GM21576 (cell line): ENCODE data around the gene PGA5.
"Not testable (repeated sequence)": the region's sequence is repeated elsewhere in the genome, so short reads cannot be mapped to it uniquely, and the experiment has no call there.

ENCODE experiments used
- ATAC-seq: cut with Tn5 transposase; IDR thresholded peaks from one replicate; pipeline ENCODE4 v1.9.1; 2021; ENCODE audit warnings: mild to moderate bottlenecking, moderate library complexity; ENCODE audit not compliant: unreplicated experiment

PGA5 gene

DNA sequence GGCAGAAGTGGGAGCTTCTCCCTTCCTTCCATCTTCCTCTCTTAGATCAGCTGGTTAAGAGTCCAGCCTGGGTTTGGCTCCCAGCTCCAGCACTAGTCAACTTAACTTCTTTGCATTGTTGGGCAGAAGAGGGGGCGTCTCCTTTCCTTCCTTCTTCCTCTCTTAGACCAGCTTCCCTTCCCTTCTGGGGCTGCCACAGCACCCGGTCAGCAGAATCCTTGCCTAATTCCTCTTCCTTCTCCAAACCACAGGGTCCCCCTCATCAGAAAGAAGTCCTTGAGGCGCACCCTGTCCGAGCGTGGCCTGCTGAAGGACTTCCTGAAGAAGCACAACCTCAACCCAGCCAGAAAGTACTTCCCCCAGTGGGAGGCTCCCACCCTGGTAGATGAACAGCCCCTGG lies 18.3 kb upstream of the PGA5 start:
- ATAC-seq, result not testable (repeated sequence)

DNA sequence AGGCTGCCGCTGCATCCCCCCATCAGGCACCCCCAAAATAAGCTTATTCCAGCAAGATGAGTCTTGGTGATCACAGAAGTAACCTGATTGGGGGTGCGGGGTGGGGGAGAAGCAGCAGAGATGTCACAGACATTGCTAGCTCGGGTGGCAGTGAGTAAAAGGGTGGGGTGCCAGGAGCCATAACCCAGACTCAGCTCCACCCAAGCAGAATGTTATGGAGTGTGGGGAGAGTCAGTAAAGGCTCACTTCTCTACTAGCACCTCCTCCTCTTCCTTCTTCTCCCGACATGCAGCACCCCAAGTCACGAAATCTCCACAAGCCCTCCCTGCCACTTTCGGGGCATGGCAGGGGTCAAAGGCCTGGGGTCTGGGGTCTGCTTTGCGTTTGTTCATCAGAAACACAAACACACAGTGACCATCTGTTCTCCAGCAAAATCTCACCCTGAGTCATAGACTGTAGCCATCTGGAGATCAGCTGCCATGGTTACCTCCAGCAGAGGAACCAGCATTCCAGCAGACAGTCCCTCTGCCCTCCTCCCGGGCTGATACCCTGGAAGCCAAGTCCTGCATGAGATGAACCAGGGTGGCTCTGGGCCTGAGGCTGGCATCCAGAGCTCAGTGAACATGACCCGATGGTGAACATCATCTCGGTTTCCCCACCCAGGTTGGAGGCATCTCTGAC lies 14.4 kb upstream of the PGA5 start:
- not testable (repeated sequence) for ATAC-seq

DNA sequence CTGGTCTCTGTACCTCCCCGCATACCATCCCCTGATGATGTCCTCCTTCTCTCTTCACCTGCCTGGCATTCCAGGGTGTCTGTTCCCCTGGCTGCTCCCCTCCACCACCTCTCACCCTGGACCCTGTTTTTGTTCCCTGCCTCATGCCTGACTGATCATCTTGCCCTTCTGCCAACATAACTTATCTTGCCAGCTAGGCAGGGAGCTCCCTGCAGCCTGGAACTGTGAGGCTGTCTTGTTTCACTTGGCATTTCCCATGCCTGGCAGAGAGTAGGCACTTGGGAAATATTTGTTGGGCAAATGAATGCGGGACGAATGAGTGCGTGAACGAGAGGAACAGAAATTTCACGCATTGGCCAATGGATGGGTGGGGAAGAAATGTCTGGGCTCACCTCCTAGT lies 11.5 kb upstream of the PGA5 start:
- ATAC-seq, result not testable (repeated sequence)

DNA sequence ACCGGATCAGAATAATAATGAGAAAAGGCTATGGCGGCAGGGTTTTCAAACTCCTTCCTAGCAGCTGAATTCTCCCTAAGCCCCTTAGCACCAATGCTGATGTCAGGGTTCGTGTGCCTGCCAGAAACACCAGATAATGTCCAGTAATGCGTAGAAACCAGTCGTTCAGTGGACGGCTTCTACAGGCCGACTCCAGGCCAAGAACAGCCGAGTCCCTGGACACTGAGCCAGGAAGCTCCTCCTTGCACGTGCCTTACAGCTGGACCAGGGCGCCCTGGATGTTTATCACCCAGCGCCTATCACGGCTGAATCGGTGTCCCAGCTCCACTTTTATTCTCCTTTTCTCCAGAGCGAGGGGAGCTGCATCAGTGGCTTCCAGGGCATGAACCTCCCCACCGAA lies 9.9 kb upstream of the PGA5 start:
- ATAC-seq, result not testable (repeated sequence)

DNA sequence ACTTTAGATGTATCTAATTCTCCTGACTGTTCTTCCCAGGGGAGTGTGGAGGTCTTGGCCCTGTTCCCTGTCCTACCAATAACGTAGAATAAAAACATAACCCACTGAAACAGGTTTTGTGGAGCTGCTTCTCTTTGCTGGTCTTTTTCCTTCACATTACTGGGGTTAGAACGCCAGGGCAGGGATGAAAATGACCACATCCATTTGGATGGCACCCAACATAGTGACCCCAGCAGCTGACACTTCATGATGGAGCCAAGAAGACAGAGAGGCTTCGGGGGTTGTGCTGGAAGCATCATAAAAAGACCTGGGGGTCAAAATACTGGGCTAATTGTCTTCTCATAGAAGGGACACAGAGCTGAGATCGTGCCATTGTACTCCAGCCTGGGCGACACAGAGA lies 9.4 kb upstream of the PGA5 start:
- ATAC-seq, result not testable (repeated sequence)

DNA sequence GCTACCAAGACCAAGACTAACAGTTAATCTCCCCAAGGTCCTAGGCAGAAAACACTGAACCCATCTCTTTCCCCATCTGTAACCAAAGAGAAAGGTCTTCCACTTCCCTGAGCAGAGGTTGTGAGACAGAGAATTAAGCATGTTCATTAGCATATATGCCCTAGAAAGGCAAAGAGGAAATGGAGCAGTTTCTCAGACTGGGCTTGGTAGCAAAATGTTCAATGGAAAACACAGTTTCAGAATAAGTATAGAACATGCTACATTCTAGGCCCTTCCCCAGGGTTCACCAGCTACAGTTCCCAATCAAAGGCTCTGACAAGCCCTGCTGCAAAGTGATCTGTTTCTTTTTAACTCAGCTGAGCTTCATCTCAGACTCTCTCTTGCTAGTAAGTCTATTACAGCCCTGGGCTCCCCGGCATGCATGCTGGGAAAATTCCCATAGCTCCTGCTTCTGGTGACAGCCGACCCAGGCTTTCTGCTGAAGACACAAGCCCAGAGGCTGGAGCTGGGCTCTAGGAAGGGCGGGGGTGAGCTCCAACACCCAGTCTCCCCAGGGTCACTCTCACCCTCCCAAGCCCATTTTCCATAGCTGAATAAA lies 8.3 kb upstream of the PGA5 start:
- not testable (repeated sequence) for ATAC-seq

DNA sequence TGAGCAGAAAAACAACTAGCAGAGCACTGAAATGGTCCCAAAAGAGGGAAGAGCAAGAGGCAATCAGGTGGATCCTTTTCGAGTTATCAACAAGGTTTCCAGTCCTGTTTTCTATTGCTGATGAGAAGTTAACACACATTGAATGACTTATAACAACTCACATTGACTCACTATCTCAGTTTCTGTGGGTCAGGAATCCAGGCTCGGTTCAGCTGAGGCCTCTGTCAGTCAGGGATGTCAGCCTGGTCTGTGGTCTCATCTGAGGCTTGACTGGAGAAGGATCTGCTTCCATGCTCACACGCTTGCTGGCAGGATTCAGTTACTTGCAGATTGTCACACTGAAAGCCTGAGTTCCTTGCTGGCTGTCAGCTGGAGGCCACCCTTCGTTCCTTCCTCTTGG lies 3.8 kb upstream of the PGA5 start:
- not testable (repeated sequence) for ATAC-seq

DNA sequence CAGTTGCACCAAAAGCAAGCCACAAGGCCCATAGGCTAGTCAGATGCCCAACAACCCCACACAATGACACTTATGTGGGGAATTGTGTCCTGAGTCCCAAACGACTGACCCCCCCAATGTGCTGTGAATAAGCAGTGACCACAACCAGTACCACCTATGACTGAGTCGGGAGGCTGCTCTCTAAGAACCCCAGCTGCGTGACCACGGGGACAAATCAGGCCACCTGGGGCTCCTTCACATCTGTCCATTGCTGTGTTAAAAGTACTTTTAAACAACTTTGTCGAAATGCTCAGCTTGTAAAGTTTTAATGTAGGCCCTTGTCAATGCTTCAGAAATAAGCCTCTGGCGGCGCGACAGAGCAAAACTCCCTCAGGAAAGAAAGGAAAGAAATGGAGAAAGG lies 687 bp upstream of the PGA5 start:
- ATAC-seq, result not testable (repeated sequence)

DNA sequence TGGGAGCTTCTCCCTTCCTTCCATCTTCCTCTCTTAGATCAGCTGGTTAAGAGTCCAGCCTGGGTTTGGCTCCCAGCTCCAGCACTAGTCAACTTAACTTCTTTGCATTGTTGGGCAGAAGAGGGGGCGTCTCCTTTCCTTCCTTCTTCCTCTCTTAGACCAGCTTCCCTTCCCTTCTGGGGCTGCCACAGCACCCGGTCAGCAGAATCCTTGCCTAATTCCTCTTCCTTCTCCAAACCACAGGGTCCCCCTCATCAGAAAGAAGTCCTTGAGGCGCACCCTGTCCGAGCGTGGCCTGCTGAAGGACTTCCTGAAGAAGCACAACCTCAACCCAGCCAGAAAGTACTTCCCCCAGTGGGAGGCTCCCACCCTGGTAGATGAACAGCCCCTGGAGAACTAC lies 551 bp downstream of the PGA5 start:
- ATAC-seq, result not testable (repeated sequence)

DNA sequence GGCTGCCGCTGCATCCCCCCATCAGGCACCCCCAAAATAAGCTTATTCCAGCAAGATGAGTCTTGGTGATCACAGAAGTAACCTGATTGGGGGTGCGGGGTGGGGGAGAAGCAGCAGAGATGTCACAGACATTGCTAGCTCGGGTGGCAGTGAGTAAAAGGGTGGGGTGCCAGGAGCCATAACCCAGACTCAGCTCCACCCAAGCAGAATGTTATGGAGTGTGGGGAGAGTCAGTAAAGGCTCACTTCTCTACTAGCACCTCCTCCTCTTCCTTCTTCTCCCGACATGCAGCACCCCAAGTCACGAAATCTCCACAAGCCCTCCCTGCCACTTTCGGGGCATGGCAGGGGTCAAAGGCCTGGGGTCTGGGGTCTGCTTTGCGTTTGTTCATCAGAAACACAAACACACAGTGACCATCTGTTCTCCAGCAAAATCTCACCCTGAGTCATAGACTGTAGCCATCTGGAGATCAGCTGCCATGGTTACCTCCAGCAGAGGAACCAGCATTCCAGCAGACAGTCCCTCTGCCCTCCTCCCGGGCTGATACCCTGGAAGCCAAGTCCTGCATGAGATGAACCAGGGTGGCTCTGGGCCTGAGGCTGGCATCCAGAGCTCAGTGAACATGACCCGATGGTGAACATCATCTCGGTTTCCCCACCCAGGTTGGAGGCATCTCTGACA lies 4.4 kb downstream of the PGA5 start:
- ATAC-seq, result not testable (repeated sequence)

DNA sequence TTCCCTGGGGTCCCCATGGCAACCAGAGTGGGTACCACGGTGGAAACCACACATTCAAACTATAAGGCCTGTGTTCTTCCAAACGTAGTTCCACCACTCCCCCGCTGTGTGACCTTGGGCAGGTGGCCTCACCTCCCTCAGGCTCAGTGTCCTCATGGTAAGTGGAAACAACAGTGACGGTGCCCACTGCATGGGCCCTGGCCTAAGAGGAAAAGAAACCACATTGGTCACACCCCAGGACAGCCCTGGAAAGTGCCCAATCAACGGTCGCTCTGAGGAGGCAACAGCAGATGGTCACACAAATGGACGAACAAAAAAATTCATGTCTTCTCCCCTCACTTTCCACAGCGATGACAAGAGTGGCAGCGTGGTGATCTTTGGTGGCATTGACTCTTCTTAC lies 7.1 kb downstream of the PGA5 start:
- ATAC-seq, result not testable (repeated sequence)

DNA sequence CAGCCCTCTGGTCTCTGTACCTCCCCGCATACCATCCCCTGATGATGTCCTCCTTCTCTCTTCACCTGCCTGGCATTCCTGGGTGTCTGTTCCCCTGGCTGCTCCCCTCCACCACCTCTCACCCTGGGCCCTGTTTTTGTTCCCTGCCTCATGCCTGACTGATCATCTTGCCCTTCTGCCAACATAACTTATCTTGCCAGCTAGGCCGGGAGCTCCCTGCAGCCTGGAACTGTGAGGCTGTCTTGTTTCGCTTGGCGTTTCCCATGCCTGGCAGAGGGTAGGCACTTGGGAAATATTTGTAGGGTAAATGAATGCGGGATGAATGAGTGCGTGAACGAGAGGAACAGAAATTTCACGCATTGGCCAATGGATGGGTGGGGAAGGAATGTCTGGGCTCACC lies 8.2 kb downstream of the PGA5 start:
- not testable (repeated sequence) for ATAC-seq

DNA sequence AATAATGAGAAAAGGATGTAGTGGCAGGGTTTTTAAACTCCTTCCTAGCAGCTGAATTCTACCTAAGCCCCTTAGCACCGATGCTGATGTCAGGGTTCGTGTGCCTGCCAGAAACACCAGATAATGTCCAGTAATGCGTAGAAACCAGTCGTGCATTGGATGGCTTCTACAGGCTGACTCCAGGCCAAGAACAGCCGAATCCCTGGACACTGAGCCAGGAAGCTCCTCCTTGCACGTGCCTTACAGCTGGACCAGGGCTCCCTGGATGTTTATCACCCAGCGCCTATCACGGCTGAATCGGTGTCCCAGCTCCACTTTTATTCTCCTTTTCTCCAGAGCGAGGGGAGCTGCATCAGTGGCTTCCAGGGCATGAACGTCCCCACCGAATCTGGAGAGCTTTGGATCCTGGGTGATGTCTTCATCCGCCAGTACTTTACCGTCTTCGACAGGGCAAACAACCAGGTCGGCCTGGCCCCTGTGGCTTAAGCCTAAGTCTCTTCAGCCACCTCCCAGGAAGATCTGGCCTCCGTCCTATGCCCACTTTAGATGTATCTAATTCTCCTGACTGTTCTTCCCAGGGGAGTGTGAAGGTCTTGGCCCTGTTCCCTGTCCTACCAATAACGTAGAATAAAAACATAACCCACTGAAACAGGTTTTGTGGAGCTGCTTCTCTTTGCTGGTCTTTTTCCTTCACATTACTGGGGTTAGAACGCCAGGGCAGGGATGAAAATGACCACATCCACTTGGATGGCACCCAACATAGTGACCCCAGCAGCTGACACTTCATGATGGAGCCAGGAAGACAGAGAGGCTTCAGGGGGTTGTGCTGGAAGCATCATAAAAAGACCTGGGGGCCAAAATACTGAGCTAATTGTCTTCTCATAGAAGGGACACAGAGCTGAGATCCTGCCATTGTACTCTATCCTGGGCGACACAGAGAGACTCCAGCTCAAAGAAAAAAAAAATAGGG lies 10.1 kb downstream of the PGA5 start:
- not testable (repeated sequence) for ATAC-seq

DNA sequence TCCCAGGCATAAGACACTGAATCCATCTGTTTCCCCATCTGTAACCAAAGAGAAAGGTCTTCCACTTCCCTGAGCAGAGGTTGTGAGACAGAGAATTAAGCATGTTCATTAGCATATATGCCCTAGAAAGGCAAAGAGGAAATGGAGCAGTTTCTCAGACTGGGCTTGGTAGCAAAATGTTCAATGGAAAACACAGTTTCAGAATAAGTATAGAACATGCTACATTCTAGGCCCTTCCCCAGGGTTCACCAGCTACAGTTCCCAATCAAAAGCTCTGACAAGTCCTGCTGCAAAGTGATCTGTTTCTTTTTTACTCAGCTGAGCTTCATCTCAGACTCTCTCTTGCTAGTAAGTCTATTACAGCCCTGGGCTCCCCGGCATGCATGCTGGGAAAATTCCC lies 11.4 kb downstream of the PGA5 start:
- not testable (repeated sequence) for ATAC-seq

DNA sequence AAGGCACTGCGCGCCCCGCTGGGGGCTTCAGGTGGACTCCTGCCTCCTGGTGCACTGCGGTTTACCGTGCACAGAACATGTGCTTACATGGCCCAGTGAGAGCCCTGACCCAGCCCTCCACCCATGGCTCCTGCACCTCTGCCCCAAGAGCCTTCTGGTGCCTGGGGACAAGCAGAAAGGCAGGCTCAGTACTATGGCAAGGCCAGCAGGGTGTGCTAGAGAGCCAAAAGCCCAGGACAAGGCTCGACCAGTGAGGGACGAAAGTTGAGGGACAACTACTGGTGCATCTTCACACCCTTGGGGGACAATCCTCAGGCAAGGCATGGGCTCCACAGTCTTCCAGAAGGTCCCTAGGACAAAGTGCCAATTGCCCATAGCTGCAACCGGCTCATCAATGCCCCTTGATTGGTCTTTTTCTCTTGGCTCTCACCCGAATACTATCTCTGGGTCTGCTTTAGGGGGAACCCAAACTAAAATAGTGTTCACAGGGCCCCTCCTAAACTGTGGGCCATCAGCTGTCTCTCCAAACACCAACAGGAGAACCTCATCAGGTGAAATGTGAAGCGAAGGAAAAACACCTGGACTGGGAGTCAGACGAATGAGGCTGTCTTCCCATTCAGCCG lies 13.5 kb downstream of the PGA5 start:
- ATAC-seq, result no peak

DNA sequence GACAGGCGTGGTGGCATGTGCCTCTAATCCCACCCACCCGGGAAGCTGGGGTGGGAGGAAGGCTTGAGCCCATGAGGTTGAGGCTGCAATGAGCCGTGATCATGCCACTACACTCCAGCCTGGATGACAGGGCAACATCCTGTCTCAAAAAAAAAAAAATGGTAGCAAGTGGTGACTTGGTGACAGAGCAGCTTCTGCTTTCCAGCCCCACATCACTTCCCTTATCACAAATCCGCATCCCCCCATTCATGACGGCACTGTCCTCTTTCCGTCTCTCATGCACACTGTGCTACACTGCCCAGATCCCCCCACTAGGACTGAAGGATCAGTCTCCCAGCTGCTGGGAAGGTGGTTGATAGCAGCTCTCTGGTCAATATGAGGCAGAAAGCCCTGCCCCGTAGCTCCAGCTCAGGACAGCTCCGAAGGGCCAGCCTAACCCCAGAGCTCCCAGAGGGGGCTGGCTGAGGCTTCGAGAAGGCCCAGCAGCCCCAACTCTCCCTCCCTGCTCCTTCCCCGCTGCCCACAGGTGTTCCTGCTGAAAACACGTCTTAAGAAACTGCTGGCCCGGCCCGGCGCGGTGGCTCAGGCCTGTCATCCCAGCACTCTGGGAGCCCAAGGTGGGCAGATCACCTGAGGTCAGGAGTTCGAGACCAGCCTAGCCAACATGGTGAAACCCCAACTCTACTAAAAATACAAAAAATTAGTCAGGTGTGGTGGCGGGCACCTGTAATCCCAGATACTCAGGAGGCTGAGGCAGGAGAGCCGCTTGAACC lies 15.9 kb downstream of the PGA5 start:
- no peak for ATAC-seq

DNA sequence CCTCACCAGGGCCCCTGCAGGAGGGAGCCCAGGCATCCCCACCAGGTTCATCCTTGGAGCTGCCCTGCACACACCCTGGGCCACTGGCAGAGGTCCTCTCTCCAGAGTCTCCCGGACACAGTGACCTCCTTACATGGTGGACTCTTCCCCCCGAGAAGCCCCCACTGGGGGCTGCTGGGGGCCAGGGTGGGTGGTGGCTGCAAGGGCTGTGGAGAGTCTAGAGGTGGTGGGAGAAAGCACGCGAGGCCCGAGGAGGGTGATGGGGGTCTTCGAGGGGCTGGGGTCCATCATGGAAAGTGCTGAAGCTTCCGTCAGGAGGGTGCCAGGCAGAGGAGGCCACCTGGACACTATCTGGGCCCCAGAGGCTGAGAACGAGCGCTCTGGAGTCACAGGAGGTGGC lies 17.6 kb downstream of the PGA5 start:
- no peak for ATAC-seq

DNA sequence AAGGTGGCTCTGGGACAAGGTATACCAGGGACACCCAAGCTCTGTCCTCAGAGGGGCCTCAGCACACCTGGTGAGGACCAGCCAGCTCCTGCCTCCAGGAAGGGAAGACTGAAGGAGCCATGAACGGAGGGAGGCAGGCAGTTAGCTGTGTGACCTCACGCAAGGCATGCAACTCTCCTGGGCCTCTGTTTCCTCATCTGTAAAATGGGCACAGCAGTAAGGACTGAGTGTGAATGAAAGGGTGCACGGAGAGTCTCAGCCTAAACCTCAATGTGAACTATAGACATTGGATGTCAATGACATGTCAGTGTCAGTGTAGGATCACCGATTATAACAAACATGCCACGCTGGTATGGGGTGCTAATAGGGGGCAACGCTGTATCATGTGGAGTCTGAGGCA lies 18.4 kb downstream of the PGA5 start:
- no peak for ATAC-seq

DNA sequence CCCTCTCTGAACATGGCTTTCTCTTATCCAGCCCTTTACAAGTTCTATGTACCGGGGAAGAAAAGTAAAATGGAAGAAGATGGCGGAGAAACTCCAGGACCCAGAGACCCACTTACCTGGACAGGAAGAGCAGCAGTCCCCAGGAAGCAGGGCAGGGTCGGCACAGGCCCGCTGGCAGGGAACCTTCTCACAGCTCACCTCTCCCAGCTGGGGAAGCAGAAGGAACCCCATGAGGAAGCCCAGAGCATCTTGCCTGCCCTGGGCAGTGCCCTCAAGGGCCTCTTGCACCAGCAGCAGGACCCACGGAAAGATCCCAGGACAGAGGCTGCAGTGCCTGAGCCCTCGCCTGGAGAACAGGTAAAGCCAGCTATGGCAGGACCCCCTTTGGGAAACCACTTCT lies 23.4 kb downstream of the PGA5 start:
- ATAC-seq, result no peak

DNA sequence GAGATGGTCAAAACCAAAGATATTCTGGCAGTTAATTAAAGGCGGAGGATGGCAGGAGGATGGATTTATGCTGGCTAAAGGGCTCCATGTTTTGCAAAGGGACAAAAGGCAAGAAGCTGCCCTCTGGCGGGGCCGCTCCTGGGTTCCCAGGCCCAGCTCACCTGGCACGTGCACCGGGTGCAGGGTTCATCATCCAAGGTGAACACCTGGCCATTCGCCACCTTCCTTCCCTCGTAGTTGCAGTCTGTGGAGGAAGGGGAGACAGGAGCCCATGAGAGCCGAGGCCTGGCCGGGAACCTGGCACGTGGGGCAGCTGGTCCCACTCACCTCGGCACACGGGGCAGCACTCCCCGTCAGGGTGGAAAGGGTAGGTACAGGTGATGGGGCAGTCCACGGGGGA lies 23.8 kb downstream of the PGA5 start:
- no peak for ATAC-seq
